ENCODE results near the gene GPR161. TPM values are rescaled to one million over a fixed set of nuclear protein-coding genes. Genes with fewer than 3 reads are reported as not detected.
A peak's percentile ranks its signal among the peaks of the same experiment; 100 is the strongest.

The GPR161 gene
- polyA plus RNA-seq, 4 donors: 19.5 to 26.8 (median 20.8) TPM

GRCh38 chr1:168150283-168150682 lies 13.6 kb upstream of the GPR161 start:
- no peak for DNase-seq (ENCODE audit: low read depth in 4 of 4, low spot score in 3 of 4)

- no peak for DNase-seq (ENCODE audit: low read depth in 4 of 4, low spot score in 3 of 4)
Measured at GRCh38 chr1:168148916-168149315, 12.2 kb upstream of the GPR161 start.

GRCh38 chr1:168146626-168147025 lies 9.9 kb upstream of the GPR161 start:
- DNase-seq (ENCODE audit: low read depth in 4 of 4, low spot score in 3 of 4): no peak

GRCh38 chr1:168146160-168146539 lies 9.4 kb upstream of the GPR161 start:
- no peak for DNase-seq (ENCODE audit: low read depth in 4 of 4, low spot score in 3 of 4)

GRCh38 chr1:168145184-168146159 lies 8.7 kb upstream of the GPR161 start:
- DNase-seq (ENCODE audit: low read depth in 4 of 4, low spot score in 3 of 4): peak in 3 of 4 donors; percentile 64 to 73 (median 73)

- DNase-seq (ENCODE audit: low read depth in 4 of 4, low spot score in 3 of 4): no peak
Measured at GRCh38 chr1:168141871-168142385, 5.2 kb upstream of the GPR161 start.

GRCh38 chr1:168139070-168139469 lies 2.3 kb upstream of the GPR161 start:
- no peak for DNase-seq (ENCODE audit: low read depth in 4 of 4, low spot score in 3 of 4)

- DNase-seq (ENCODE audit: low read depth in 4 of 4, low spot score in 3 of 4): no peak
Measured at GRCh38 chr1:168138134-168138533, 1.4 kb upstream of the GPR161 start.

- no peak for DNase-seq (ENCODE audit: low read depth in 4 of 4, low spot score in 3 of 4)
Measured at GRCh38 chr1:168137515-168137821, 738 bp upstream of the GPR161 start.

- DNase-seq (ENCODE audit: low read depth in 4 of 4, low spot score in 3 of 4): no peak
Measured at GRCh38 chr1:168135921-168136708, 615 bp downstream of the GPR161 start.

- DNase-seq (ENCODE audit: low read depth in 4 of 4, low spot score in 3 of 4): no peak
Measured at GRCh38 chr1:168135116-168135920, 1.4 kb downstream of the GPR161 start.

- no peak for DNase-seq (ENCODE audit: low read depth in 4 of 4, low spot score in 3 of 4)
Measured at GRCh38 chr1:168134642-168135041, 2.1 kb downstream of the GPR161 start.

GRCh38 chr1:168134132-168134531 lies 2.6 kb downstream of the GPR161 start:
- DNase-seq (ENCODE audit: low read depth in 4 of 4, low spot score in 3 of 4): no peak

GRCh38 chr1:168129933-168130332 lies 6.8 kb downstream of the GPR161 start:
- no peak for DNase-seq (ENCODE audit: low read depth in 4 of 4, low spot score in 3 of 4)

- no peak for DNase-seq (ENCODE audit: low read depth in 4 of 4, low spot score in 3 of 4)
Measured at GRCh38 chr1:168127503-168127902, 9.2 kb downstream of the GPR161 start.

- no peak for DNase-seq (ENCODE audit: low read depth in 4 of 4, low spot score in 3 of 4)
Measured at GRCh38 chr1:168125051-168125450, 11.7 kb downstream of the GPR161 start.

GRCh38 chr1:168121401-168122011 lies 15.2 kb downstream of the GPR161 start:
- DNase-seq (ENCODE audit: low read depth in 4 of 4, low spot score in 3 of 4): no peak

GRCh38 chr1:168119750-168120149 lies 17.0 kb downstream of the GPR161 start:
- no peak for DNase-seq (ENCODE audit: low read depth in 4 of 4, low spot score in 3 of 4)

GRCh38 chr1:168116327-168116799 lies 20.4 kb downstream of the GPR161 start:
- DNase-seq (ENCODE audit: low read depth in 4 of 4, low spot score in 3 of 4): no peak

- no peak for DNase-seq (ENCODE audit: low read depth in 4 of 4, low spot score in 3 of 4)
Measured at GRCh38 chr1:168114845-168115244, 21.9 kb downstream of the GPR161 start.

Data from left renal pelvis (tissue), 4 donors.